Activated naive CD4-positive, alpha-beta T cell treated with anti-CD3 and anti-CD28 coated beads, Interleukin-2, amount 10 ng/mL, durations not matched to agents 5 hours and 36 hours (primary cell): ENCODE measurements around the gene CC2D2A. TPM values are rescaled to one million over a fixed set of nuclear protein-coding genes. Genes with fewer than 3 reads are reported as not detected.

Source experiments
- total RNA-seq, 2 experiments: library from RNA; stranded (reverse); gene quantifications; one replicate each; pipeline ENCODE4 v1.2.3, GENCODE V29; 2021

CC2D2A gene
- not detected for total RNA-seq

DNA sequence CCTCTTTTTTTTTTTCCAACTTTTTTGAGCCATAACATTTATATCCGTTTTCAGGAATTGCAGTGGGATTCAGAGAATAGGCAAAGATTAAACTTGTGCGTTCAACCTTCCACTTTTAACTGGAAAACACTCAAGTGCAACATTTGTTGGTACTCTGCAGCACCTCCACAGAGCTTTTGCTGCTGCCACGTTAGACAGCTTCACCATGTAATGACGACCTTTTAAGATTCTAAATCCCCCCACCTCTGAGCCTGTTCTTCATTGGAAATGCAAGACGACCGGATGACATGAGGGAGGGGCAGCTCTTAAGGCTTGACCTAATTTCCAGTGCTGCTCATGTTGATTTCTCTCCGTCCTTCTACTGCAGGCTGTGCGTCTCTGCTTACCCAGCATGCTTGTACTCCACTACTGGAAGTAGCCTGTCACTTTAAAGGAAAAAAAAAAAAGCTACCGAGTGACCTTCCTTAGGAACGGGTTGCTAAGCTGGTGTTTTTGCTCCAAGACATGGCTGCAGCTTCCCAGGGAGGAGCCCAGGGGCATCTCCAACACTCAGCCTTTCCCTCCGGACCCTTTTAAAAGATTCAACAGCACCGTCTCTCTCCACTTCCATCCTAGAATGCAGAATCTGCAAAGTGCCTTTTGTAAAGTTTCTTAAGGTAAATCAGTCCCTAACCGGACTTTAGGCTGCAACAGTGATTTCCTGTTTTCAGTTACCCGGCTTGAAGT is at the start of gene CC2D2A:
TSS of gene CC2D2A (plus strand) at position 481 of the 726 bp plus-strand sequence. CDS start 6,051 bp downstream, outside the sequence.

DNA sequence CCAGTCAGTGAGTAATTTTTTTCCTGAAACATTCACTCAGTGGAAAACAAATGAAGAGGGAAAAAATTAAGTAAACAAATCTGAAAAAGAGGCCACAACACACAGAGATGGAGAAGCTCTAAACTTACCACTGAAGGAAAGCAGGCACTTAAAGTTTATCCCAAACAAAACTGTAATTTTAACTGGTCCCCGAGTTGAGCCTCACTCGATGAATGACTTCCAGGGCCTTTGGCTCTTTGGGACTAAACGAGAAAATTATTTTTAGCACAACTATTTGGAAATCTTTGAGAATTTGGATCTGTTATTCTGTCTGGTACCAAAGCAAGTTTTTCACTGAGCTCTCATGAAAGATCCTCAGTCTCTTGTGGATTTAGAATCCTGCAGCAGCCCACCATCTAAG is 42.0 kb upstream of the CC2D2A start, which contains the start of gene C1QTNF7:
TSS of gene C1QTNF7 (plus strand) at position 333 of the 400 bp plus-strand sequence. CDS start 7,711 bp downstream, outside the sequence.

Other genes starting within 250 kb of the CC2D2A start
- not detected for gene C1QTNF7, start 41.8 kb upstream of the CC2D2A start, total RNA-seq
- gene FBXL5, start 185.5 kb downstream of the CC2D2A start, total RNA-seq, result 10 to 100 TPM; 37.6 to 40.8 TPM
- gene FAM200B, start 211.9 kb downstream of the CC2D2A start, total RNA-seq, result 10 to 100 TPM; 21.7 to 25.9 TPM
- gene BST1, start 233.2 kb downstream of the CC2D2A start, total RNA-seq, result under 1 TPM; 0.33 to 0.51 TPM